H9 (cell line): ENCODE measurements around the gene NRCAM. TPM values are rescaled to one million over a fixed set of nuclear protein-coding genes. Genes with fewer than 3 reads are reported as not detected.

Experiments
- DNase-seq: peaks from one replicate; pipeline ENCODE4 v3.0.0-alpha.2; 2017
- H2AFZ ChIP-seq: one replicate; pipeline ENCODE4 v1.6.1; 2013; ENCODE audit warnings: mild to moderate bottlenecking, low read length, control low read depth, moderate library complexity
- H2AK5ac ChIP-seq: 2 replicates; pipeline ENCODE4 v1.6.1; 2013; ENCODE audit warnings: low read length, control low read depth, mixed read lengths; ENCODE audit not compliant: insufficient read length
- H2BK120ac ChIP-seq: one replicate; pipeline ENCODE4 v1.6.1; 2013; ENCODE audit warnings: low read depth, mild to moderate bottlenecking, low read length, control low read depth, inconsistent platforms; ENCODE audit not compliant: poor library complexity, severe bottlenecking
- H2BK12ac ChIP-seq: 2 replicates; pipeline ENCODE4 v1.6.1; 2013; ENCODE audit warnings: low read length, control low read depth, mixed read lengths, low read depth; ENCODE audit not compliant: insufficient read length
- H2BK15ac ChIP-seq: 2 replicates; pipeline ENCODE4 v1.6.1; 2013; ENCODE audit warnings: low read depth, low read length, control low read depth
- H2BK20ac ChIP-seq: one replicate; pipeline ENCODE4 v1.6.1; 2013; ENCODE audit warnings: low read depth, mild to moderate bottlenecking, low read length, control low read depth, inconsistent platforms; ENCODE audit not compliant: poor library complexity, severe bottlenecking
- H2BK5ac ChIP-seq: 2 replicates; pipeline ENCODE4 v1.6.1; 2013; ENCODE audit warnings: low read length, control low read depth, mixed read lengths; ENCODE audit not compliant: insufficient read length
- H3K14ac ChIP-seq: 2 replicates; pipeline ENCODE4 v1.6.1; 2013; ENCODE audit warnings: low read length, control low read depth; ENCODE audit not compliant: insufficient read depth
- H3K18ac ChIP-seq: 2 replicates; pipeline ENCODE4 v1.6.1; 2013; ENCODE audit warnings: low read depth, mild to moderate bottlenecking, mixed read lengths, low read length, control low read depth; ENCODE audit not compliant: insufficient read length
- H3K23ac ChIP-seq: 2 replicates; pipeline ENCODE4 v1.6.1; 2013; ENCODE audit warnings: low read length, control low read depth, mixed read lengths, low read depth; ENCODE audit not compliant: insufficient read length
- H3K23me2 ChIP-seq: 2 replicates; pipeline ENCODE4 v1.6.1; 2013; ENCODE audit warnings: low read depth, mild to moderate bottlenecking, mixed read lengths, low read length, control low read depth; ENCODE audit not compliant: insufficient read length, poor library complexity, severe bottlenecking
- H3K27ac ChIP-seq: 2 replicates; pipeline ENCODE4 v1.5.1; 2013; ENCODE audit warnings: low read length, control low read depth, mixed read lengths, low read depth; ENCODE audit not compliant: insufficient read length
- H3K27me3 ChIP-seq: 2 replicates; pipeline ENCODE4 v1.6.1; 2013; ENCODE audit warnings: low read length, control low read depth, inconsistent platforms; ENCODE audit not compliant: insufficient read depth
- H3K4ac ChIP-seq: 2 replicates; pipeline ENCODE4 v1.6.1; 2013; ENCODE audit warnings: low read depth, mild to moderate bottlenecking, control low read depth, inconsistent platforms, low read length, moderate library complexity
- H3K4me1 ChIP-seq: 2 replicates; pipeline ENCODE4 v1.6.1; 2013; ENCODE audit warnings: low read length, control low read depth, inconsistent platforms; ENCODE audit not compliant: insufficient read depth
- H3K4me2 ChIP-seq: 2 replicates; pipeline ENCODE4 v1.6.1; 2013; ENCODE audit warnings: low read length, control low read depth, mixed read lengths; ENCODE audit not compliant: insufficient read length, insufficient read depth
- H3K56ac ChIP-seq: 2 replicates; pipeline ENCODE4 v1.6.1; 2013; ENCODE audit warnings: low read depth, mild to moderate bottlenecking, mixed read lengths, low read length, control low read depth; ENCODE audit not compliant: insufficient read length
- H3K79me1 ChIP-seq: 2 replicates; pipeline ENCODE4 v1.6.1; 2013; ENCODE audit warnings: low read depth, mild to moderate bottlenecking, moderate library complexity, low read length, control low read depth, inconsistent platforms; ENCODE audit not compliant: insufficient read depth, poor library complexity, severe bottlenecking
- H3K79me2 ChIP-seq: 2 replicates; pipeline ENCODE4 v1.6.1; 2013; ENCODE audit warnings: low read length, control low read depth, inconsistent platforms; ENCODE audit not compliant: insufficient read depth
- H3K9ac ChIP-seq: 2 replicates; pipeline ENCODE4 v1.6.1; 2013; ENCODE audit warnings: low read length, control low read depth, mixed read lengths; ENCODE audit not compliant: insufficient read length; ENCODE audit errors: extremely low read depth
- H3K9me3 ChIP-seq: one replicate; pipeline ENCODE4 v1.6.1; 2013; ENCODE audit warnings: low read depth, low read length, inconsistent platforms; ENCODE audit not compliant: control insufficient read depth
- H3T11ph ChIP-seq: one replicate; pipeline ENCODE4 v1.6.1; 2013; ENCODE audit warnings: mild to moderate bottlenecking, low read length, control low read depth, inconsistent platforms
- H4K20me1 ChIP-seq: one replicate; pipeline ENCODE4 v1.6.1; 2013; ENCODE audit not compliant: control insufficient read depth, insufficient read length, insufficient read depth
- H4K5ac ChIP-seq: 2 replicates; pipeline ENCODE4 v1.6.1; 2013; ENCODE audit warnings: low read depth, mild to moderate bottlenecking, mixed read lengths, low read length, control low read depth; ENCODE audit not compliant: insufficient read length
- H4K8ac ChIP-seq: replicated peaks from 2 replicates; pipeline ENCODE4 v1.6.1; 2013; ENCODE audit warnings: low read length, control low read depth, mixed read lengths, low read depth; ENCODE audit not compliant: insufficient read length
- H4K91ac ChIP-seq: 2 replicates; pipeline ENCODE4 v1.6.1; 2013; ENCODE audit warnings: low read depth, mild to moderate bottlenecking, moderate library complexity, mixed read lengths, low read length, control low read depth; ENCODE audit not compliant: insufficient read length
- H3K27ac Mint-ChIP-seq, 3 experiments: 2 replicates in 2 of 3; 3 replicates in 1 of 3; pipeline ENCODE4 v1.8.0; 2020 to 2021; ENCODE audit warnings: mixed read lengths in 3 of 3, mild to moderate bottlenecking in 1 of 3, moderate library complexity in 1 of 3
- H3K27me3 Mint-ChIP-seq: 2 replicates; pipeline ENCODE4 v1.8.0; 2021; ENCODE audit warnings: low read depth, mild to moderate bottlenecking, moderate library complexity, mixed read lengths
- H3K36me3 Mint-ChIP-seq, 3 experiments: 2 replicates in 2 of 3; 3 replicates in 1 of 3; pipeline ENCODE4 v1.8.0; 2020 to 2021; ENCODE audit warnings: low read depth in 3 of 3, mixed read lengths in 3 of 3; ENCODE audit not compliant: insufficient read depth in 1 of 3
- H3K4me1 Mint-ChIP-seq, 2 experiments: 2 replicates each; pipeline ENCODE4 v1.8.0; 2020; ENCODE audit warnings: mixed read lengths in 2 of 2
- H3K4me3 Mint-ChIP-seq, 2 experiments: 2 replicates in 1 of 2; 3 replicates in 1 of 2; pipeline ENCODE4 v1.8.0; 2020 to 2021; ENCODE audit warnings: mild to moderate bottlenecking in 2 of 2, mixed read lengths in 2 of 2, moderate library complexity in 1 of 2
- H3K9me3 Mint-ChIP-seq, 2 experiments: 2 replicates in 1 of 2; 3 replicates in 1 of 2; pipeline ENCODE4 v1.8.0; 2020; ENCODE audit warnings: mild to moderate bottlenecking in 2 of 2, mixed read lengths in 2 of 2, moderate library complexity in 1 of 2
- CTCF ChIP-seq: fragments of 200-600 bp; sonication (generic); conservative IDR thresholded peaks from 3 replicates; pipeline ENCODE4 v1.8.0; 2021; ENCODE audit warnings: antibody characterized with exemption, mild to moderate bottlenecking
- total RNA-seq: library from RNA; stranded (reverse); gene quantifications from 2 replicates; pipeline ENCODE4 v1.2.1, GENCODE V29; 2021

NRCAM gene
- total RNA-seq, 1 experiment from 2014 or later = 2.3 TPM

- Histone ChIP-seq H3K4me2 (no peak overlapping the region), H3K79me1 (no peaks in the 10 kb centered on the region), H3K9ac (no peak overlapping the region), H3K27ac (no peak overlapping the region), H2BK15ac (no peak overlapping the region), H4K8ac (no peak overlapping the region), H3K4ac (no peak overlapping the region), H3K23me2 (no peaks in the 10 kb centered on the region), H3K14ac (no peak overlapping the region), H4K91ac (no peak overlapping the region), H3T11ph (no peak overlapping the region), H2BK120ac (no peak overlapping the region), H3K56ac (no peak overlapping the region), H4K5ac (no peak overlapping the region), H4K20me1 (no peaks in the 10 kb centered on the region), H2BK20ac (no peak overlapping the region), H3K79me2 (no peaks in the 10 kb centered on the region), H2BK12ac (no peak overlapping the region), H3K18ac (no peak overlapping the region), H2AFZ (no peak overlapping the region), H3K4me1 (no peaks in the 10 kb centered on the region; the same call in 1 of the 2 replicates), H3K23ac (no peak overlapping the region), H2BK5ac (no peak overlapping the region), H3K9me3 (no peaks in the 10 kb centered on the region), H3K27me3 (no peaks in the 10 kb centered on the region), H2AK5ac (no peak overlapping the region)
- Mint-ChIP-seq H3K4me3 (no peak overlapping the region), H3K9me3 (peaks cover 0 to 3% of the 10 kb centered on the region in 2 experiments; a peak in 1 of 5 replicates), H3K27me3 (peaks cover 2% of the 10 kb centered on the region), H3K27ac (no peak overlapping the region), H3K36me3 (no peaks in the 10 kb centered on the region), H3K4me1 (peaks cover 11% of the 10 kb centered on the region in 2 experiments)
- no peak for DNase-seq
- TF ChIP-seq CTCF = no peak
Measured at GRCh38 chr7:108314551-108314950, 141.7 kb downstream of the NRCAM start.
